ENCODE data around the gene OPN5.

DNA sequence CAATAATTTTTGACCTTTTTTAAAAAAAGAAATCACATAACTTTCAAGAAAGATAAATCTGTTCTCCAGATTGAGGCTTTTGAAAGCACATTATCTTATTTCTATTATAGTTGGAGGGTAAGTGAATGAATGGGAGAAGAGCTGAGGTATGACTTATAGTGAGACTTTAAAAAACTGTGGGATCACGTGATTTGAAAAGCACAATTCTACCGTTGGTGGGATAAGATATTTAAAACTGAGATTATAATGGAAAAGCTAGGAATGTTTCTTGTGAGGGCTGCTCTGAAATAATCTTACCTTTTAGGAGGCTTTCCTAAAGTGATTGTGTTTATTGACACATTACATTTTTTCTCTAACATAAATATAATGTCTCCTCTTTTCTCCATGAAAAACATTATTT is 9.5 kb upstream of the OPN5 start:
- TF ChIP-seq, protein P1, sequence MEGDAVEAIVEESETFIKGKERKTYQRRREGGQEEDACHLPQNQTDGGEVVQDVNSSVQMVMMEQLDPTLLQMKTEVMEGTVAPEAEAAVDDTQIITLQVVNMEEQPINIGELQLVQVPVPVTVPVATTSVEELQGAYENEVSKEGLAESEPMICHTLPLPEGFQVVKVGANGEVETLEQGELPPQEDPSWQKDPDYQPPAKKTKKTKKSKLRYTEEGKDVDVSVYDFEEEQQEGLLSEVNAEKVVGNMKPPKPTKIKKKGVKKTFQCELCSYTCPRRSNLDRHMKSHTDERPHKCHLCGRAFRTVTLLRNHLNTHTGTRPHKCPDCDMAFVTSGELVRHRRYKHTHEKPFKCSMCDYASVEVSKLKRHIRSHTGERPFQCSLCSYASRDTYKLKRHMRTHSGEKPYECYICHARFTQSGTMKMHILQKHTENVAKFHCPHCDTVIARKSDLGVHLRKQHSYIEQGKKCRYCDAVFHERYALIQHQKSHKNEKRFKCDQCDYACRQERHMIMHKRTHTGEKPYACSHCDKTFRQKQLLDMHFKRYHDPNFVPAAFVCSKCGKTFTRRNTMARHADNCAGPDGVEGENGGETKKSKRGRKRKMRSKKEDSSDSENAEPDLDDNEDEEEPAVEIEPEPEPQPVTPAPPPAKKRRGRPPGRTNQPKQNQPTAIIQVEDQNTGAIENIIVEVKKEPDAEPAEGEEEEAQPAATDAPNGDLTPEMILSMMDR (IDR thresholded peaks at IDR 0.05; ENCODE audit: low read length), result no peak
- TF ChIP-seq EZH2phosphoT487 (IDR thresholded peaks at IDR 0.05; ENCODE audit: low read length), result no peak

Measured in MM.1S (cell line).